ENCODE data around the gene MYRFL.

MYRFL gene

DNA sequence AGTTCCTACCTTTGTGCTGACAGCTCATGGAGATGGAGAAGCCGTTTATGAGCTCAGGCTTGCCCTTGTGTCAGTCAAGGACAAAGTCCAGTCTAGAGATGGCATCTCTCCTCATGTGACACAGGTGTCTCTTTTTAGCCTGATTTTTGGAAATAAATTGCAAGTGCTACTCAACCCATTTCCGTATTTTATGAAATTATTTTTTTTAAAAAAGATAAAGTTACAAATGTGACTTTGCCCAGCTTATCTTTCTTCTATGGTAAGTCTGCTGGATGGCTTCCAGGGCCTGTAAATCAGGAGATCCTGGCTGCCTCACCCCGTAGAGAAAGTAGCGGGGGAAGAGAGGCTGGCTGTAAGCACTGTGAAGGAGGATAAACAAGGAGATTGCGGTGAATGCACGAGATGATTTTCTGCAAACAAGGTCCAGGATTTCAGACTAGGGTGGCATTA, 169.7 kb downstream of the MYRFL start:
- no peak for FAIRE-seq
- no peak for DNase-seq (ENCODE audit: insufficient read length, low spot score)
- TF ChIP-seq, protein P1, sequence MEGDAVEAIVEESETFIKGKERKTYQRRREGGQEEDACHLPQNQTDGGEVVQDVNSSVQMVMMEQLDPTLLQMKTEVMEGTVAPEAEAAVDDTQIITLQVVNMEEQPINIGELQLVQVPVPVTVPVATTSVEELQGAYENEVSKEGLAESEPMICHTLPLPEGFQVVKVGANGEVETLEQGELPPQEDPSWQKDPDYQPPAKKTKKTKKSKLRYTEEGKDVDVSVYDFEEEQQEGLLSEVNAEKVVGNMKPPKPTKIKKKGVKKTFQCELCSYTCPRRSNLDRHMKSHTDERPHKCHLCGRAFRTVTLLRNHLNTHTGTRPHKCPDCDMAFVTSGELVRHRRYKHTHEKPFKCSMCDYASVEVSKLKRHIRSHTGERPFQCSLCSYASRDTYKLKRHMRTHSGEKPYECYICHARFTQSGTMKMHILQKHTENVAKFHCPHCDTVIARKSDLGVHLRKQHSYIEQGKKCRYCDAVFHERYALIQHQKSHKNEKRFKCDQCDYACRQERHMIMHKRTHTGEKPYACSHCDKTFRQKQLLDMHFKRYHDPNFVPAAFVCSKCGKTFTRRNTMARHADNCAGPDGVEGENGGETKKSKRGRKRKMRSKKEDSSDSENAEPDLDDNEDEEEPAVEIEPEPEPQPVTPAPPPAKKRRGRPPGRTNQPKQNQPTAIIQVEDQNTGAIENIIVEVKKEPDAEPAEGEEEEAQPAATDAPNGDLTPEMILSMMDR (IDR thresholded peaks at IDR 0.05; ENCODE audit: insufficient read depth, missing control alignments) = no peak

DNA sequence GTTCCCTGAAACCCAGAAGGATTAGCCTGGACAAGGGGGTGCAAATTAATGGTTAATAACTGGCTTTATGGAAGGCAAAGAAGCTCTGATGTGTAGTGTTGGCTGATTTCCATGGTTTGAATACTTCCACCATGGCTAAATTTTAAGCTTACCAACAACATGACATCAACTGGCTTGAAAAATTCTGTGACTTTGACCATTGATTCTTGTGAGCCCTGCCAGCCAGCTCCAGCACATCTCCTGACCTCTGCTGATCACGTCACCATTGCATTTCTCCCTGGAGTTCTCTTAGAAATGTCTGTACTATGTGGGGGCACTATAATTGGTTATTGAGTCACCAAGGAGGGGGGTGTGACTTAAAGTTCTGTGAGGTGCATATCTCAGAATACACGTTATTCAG, 171.2 kb downstream of the MYRFL start:
- DNase-seq (ENCODE audit: insufficient read length, low spot score) = no peak
- FAIRE-seq = no peak
- TF ChIP-seq, protein P1 (IDR thresholded peaks at IDR 0.05; ENCODE audit: insufficient read depth, missing control alignments) = no peak

DNA sequence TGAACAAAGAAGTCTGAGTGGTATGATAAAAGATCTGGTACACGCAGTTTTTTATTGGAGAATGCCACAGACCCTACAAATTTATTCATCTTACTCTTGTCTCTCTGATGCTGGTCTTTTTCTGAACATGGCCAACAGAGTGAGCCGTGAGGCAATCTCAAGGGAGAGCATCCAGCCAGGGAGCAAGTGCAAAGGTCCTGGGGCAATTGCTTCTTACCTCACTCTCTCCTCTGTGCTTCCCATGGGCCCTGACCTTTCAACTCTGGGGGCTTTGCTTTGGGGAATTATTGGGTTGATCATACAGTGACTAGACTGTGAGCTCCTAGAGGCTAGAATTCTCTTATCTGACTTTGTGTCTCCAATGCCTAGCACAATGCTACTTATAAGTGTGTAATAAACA, 171.7 kb downstream of the MYRFL start:
- no peak for FAIRE-seq
- TF ChIP-seq, protein P1 (IDR thresholded peaks at IDR 0.05; ENCODE audit: insufficient read depth, missing control alignments) = no peak
- no peak for DNase-seq (ENCODE audit: insufficient read length, low spot score)

DNA sequence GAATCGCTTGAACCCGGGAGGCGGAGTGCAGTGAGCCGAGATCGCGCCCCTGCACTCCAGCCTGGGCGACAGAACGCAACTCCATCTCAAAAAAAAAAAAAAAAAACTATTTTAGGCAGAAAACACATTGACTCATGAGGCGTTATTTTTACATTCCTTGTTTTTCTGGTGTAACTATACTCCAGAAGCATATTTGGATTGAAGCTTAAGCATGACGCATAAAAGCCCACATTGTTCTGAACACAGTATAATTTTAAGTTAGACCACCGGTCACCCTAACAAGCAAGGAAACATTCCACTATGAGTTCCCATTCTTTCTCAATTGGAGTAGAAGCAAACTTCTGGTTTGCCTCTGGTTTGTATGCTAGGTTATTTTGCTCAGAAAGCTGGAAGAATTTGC, 173.0 kb downstream of the MYRFL start:
- DNase-seq (ENCODE audit: insufficient read length, low spot score) (no peak), FAIRE-seq (no peak)
- TF ChIP-seq, protein P1 (IDR thresholded peaks at IDR 0.05; ENCODE audit: insufficient read depth, missing control alignments) = no peak

DNA sequence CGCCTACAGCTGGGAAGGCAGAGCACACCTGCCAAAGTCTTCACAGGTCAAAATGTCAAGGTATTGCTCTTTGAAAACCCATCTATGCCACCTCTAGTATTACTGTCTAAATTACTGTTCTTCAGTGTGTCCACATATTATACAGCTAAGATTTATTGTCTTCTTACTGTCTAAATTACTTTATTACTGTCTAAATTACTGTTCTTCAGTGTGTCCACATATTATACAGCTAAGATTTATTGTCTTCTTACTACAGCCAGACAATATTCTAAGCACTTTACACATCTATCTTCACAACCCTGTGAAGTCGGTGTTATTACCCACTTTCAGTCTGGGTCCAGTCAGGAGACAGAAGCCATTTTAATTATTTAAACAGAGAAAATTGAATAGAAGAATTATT, 173.9 kb downstream of the MYRFL start:
- TF ChIP-seq, protein P1 (IDR thresholded peaks at IDR 0.05; ENCODE audit: insufficient read depth, missing control alignments) = no peak
- no peak for DNase-seq (ENCODE audit: insufficient read length, low spot score)
- FAIRE-seq = no peak

DNA sequence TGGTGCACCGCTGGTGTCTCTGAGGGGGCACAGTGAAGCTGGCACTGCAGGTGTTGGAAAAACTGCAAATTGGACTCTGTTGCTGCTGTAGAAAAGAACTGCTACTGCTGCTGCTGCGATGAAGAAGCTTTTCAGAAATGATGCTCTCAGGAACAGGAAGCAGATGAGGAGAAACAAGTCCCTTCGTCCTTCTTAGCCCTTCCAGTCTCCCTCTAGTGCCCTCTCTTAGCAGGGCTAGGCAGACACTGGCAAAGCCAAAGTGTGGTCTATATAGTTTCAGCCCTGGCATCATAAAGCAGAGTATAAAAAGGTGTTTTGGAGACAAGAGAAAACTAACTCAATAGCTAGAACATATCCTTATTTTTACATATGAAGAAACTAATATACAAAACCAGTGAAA, 174.5 kb downstream of the MYRFL start:
- TF ChIP-seq, protein P1 (IDR thresholded peaks at IDR 0.05; ENCODE audit: insufficient read depth, missing control alignments) = no peak
- DNase-seq (ENCODE audit: insufficient read length, low spot score) (no peak), FAIRE-seq (no peak)

DNA sequence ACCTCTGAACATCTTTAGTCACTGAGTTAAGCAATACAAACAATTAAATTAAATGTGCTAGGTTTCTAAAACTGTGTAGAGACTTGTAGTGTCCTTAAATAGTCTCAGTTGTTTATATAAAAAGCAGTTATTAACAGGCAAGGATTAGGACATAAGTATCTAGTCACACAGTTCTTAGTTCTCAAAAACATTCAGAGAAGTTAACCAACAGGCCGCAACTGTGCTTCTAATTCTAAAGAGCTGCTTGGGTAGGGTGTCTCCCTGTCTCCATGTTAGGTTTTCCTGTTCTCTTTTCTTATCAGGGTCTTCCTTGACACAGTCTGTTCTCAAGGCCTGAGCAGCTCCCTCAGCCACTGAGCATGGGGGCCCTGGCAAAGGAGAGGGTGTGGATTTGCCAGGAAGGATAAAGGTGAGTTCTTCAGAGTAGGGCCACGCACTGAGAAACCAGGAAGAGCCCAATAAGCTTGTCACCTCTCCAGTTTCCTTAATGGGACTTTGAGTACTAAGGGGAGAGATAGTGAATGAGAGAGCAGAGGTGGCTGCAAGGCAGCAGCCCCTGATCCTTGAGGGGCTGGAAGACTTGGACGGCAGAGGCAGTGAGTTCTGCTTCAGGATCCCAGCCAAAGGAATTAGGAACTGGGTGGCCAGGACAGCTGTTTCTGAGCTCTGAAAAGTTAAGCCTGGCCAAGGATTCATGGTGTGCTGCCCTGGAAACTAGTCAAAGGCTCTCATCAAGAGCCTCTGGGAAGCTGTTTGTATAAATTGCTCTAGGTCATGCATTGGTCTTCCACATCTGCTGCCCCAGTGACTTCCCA, 177.3 kb downstream of the MYRFL start:
- no peak for FAIRE-seq
- no peak for DNase-seq (ENCODE audit: insufficient read length, low spot score)
- TF ChIP-seq, protein P1 (IDR thresholded peaks at IDR 0.05; ENCODE audit: insufficient read depth, missing control alignments) = no peak

All from D721Med (cell line).